Measurements from ENCODE around the gene TRAF7.
"Not testable (repeated sequence)": the region's sequence is repeated elsewhere in the genome, so short reads cannot be mapped to it uniquely, and the experiment has no call there.

Gene TRAF7

DNA sequence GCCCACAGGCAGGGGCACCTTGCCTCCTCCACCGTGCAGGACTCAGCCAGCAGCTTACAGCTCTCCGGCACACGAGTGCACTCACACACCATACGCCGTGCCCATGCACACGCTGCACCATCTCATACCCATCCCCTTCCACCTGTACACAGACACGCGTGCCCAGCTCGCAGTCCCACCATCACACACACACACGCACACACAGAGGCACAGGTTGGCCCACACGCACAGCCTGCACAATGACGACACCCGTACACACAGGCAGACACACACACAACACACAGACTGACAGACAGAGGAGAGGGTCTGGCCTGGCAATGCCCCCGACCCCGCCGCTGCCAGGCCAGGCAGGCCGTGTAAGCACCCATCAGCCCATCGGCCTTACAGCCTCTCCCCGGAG is 28.8 kb downstream of the TRAF7 start:
- no peak for FAIRE-seq

- FAIRE-seq: no peak
Measured at GRCh38 chr16:2184962-2185361, 29.4 kb downstream of the TRAF7 start.

- FAIRE-seq: no peak
Measured at GRCh38 chr16:2186064-2186463, 30.5 kb downstream of the TRAF7 start.

DNA sequence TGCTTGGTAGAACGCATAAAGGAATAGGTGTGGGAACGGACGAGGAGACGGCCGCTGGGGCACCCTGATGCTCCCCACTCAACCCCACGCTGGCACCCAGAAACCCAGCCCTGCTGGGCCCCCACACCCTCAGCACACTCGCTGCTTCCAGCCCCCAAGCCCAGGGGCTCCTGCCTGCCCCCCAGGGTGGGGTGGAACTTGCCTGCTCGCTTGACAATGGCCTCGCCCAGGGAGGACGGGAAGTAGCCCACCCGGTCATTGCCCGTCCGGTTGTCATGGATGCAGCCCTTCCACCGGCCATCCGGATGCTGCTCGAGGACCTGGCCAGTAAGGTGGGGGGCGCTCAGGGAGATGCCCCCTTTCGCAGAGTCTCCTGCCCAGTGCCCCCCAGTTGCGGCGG is 30.9 kb downstream of the TRAF7 start:
- FAIRE-seq: no peak

GRCh38 chr16:2187212-2187611 is 31.6 kb downstream of the TRAF7 start:
- FAIRE-seq: no peak

DNA sequence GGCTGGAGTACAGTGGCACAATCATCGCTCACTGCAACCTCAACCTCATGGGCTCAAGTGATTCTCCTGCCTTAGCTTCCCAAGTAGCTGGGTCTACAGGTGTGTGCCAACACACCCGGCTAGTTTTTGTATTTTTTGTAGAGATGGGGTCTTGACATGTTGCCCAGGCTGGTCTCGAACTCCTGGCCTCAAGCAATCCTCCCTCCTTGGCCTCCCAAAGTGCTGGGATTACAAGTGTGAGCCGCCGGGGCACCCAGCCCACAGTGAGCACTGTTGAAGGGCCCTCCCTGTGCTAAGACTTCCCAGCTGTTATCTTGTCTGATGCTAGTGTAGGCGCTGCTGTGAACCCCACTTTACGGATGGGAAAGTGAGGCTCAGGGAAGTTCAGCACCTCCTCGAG is 32.8 kb downstream of the TRAF7 start:
- FAIRE-seq: no peak

GRCh38 chr16:2189252-2189893 is 33.8 kb downstream of the TRAF7 start:
- FAIRE-seq: no peak

- no peak for FAIRE-seq
Measured at GRCh38 chr16:2190002-2190658, 34.5 kb downstream of the TRAF7 start.

GRCh38 chr16:2190659-2191445 is 35.3 kb downstream of the TRAF7 start:
- FAIRE-seq: no peak

GRCh38 chr16:2191446-2191706 is 35.8 kb downstream of the TRAF7 start:
- no peak for FAIRE-seq

GRCh38 chr16:2194166-2194834 is 38.7 kb downstream of the TRAF7 start:
- no peak for FAIRE-seq

DNA sequence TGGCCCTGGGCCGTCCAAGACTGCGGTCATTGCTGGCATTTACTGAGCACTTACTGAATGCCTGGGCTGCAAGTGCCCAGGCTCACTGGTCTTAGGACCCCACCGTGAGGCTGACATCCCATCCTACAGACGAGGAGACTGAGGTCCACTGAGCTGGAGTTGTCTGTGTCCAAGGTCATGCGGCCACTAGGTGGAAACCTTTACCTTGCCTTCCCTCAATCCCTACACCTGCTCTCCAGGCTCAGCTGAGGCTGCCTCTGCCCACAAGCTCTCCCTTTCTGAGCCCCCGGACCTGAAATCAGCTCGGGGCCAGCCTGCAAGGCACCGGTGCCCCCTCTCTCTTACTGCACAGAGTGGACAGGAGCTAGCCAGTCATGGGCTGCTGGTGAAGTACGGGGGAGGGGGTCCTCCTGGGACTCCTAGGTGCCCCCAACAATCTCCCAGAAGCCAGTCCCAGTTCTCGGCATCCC is 39.3 kb downstream of the TRAF7 start:
- FAIRE-seq: no peak

DNA sequence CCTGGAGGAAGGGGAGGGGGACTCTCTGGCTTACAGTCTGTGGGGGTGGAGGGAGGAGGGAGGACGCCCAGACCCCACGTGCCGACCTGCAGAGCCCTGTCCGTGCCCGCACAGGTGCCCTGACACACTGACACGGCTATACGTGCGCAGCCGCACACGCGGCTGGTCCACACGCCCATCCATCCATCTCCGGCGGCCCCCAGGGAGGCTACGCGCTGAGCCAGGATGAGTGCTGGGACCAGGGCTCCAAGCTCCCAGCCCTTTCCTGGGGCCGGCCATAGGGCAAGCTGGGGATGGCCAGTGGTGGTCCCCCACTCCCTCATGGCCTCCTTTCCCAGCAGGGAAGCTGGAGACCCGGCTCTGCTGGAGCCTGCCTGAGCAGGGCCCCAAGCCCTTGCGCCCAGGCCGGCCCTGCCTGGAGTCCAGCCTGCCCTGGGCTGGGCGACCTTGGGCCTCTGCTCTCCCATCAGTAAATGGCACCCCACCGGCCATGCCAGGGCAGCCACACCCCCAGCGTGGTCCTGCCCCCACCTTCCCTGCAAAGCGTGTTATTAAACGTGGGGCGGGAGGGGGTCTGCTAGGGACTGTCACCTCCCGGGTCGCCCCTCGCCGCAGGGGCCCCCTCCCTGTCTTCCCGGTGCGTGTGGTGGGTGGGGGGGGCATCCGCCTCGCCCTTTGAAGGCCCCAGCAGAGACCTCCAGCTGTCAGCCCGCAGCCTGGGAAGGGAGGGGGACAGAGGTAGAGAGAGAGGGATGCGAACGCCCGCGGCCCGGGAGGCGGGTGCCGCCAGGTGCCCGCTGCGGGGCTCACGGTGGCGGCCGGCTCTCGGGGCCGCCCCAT is 40.0 kb downstream of the TRAF7 start:
- FAIRE-seq: no peak

DNA sequence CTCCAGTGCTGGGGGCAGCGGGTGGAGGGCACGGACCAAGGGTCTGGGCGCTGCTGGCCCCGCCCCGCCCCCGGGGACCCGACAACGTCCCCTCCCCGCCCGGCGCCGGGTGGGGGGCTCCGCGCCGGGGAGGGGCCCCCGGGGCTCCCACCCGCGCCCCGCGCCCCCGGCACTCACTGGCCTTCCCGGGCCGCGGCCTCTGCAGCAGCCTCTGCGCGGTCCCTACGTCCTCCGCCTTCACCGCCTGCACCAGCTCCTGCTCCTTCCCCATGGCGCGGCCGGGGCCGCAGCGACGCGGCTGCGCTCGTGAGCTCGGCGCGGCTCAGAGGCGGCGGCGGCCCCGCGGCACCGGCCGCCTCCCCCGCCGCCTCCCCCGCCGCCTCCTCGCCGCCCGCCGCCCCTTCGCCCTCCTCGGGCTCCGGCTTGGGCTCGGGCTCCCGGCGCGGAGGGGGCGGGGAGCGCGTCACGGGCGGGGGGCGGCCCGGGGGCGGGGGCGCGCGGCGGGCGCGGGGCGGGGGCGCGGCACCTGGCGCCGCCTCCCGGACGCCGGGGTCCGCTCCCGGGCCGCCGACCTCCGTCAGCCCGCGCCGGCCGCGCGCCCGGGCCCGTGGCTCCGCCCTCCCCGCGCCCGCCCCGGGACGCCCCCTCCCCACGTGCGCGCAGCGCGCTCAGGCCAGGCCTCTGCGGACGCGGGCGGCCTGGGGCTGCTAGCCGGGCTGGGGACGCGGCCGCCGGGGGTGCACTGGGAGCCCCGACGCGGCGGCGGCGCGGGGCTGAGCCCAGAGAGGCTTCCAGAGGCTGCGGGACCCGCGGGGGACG is 40.8 kb downstream of the TRAF7 start, which contains the start of gene CASKIN1:
CASKIN1 (minus strand) TSS at position 444 of the 819 bp plus-strand sequence; CDS start at position 271, 173 bp downstream.
- FAIRE-seq: no peak

DNA sequence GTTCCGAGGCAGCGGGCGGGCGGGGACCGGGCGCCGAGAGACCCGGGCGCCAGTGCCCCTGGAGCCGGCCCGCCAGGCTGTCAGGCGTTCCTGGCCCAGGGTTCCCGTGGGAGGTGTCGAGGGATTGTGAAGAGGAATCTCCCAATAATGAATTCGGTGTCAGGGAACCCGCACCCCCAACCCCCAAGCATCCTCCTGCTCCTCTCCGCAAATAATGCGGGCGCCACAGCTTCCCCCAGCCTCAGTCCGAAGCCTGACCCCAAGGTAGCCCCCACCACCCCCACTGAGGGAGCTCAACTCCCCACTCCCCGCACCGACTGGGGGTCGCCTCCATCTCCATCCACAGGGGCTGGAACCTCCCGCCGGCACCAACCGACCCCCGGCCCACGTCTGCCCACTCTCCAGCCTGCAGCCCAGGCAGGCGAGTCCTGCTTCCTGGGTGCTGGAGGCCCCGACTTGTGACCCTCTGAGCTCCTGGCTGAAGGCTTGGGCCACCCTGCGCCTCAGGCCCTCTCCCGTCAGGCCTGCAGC is 41.5 kb downstream of the TRAF7 start:
- FAIRE-seq: no peak

DNA sequence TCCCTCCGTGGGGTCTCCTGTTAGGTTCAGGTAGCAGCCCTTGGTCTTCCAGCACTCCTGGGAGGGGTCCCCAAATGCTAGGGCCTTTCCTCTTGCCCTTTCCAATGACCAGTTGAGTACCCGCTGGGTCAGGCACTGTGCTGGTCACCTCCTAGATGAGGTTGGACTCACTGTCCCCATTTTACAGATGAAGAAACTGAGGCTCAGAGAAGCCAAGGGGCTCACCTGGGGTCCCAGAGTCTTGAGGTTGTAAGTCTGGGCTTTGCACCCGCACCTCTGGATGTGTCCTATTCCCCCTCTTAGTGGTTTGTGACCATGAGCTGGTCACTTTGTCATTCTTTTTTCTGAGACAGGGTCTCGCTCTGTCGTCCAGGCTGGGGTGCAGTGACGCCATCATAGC is 42.2 kb downstream of the TRAF7 start:
- no peak for FAIRE-seq

GRCh38 chr16:2198283-2198682 is 42.7 kb downstream of the TRAF7 start:
- no peak for FAIRE-seq

DNA sequence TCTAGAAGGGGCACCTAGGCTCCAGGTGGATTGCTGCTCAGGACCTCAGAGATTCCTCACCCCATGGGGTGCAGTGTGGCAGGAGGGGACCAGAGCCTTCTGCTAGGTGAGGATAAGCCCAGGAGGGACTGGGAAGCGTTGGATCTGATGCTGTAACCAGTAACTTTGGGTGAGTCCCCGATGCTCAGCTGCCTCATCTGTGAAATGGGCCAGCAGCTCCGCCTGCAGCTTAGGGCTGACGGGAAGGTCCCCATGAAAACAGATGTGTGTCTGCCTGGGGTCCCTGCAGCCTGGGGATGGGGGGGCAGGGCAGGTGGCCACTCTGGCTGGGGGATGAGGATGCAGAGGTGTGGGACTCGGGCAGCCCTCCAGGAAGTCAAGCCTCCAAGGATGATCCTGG is 43.5 kb downstream of the TRAF7 start:
- no peak for FAIRE-seq

DNA sequence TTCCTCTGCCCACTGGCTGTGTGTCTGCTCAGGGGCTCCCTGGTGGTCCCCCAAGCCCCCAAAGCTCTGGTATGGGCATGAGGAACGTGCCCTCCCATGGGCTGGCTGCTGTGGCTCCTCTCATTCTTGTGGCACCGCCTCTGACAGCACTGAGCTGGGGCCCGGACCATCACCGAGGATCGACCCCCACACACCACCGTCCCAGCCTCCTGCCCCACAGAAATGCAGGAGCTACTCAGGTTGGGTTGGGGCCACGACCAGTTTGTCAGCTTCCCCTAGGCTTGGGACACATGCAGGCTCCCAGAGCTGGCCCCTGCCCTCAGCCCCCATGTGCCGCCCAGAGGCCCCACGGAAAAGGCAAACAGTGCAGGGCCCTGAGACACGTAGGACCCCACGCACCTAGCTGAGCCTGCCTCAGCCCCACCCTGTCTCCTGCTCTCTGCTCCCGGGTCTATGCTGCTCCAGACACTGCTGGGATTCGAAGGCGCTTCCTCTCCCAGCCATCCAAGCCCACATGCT is 44.1 kb downstream of the TRAF7 start:
- FAIRE-seq: no peak

GRCh38 chr16:2200313-2200712 is 44.7 kb downstream of the TRAF7 start:
- FAIRE-seq: no peak

DNA sequence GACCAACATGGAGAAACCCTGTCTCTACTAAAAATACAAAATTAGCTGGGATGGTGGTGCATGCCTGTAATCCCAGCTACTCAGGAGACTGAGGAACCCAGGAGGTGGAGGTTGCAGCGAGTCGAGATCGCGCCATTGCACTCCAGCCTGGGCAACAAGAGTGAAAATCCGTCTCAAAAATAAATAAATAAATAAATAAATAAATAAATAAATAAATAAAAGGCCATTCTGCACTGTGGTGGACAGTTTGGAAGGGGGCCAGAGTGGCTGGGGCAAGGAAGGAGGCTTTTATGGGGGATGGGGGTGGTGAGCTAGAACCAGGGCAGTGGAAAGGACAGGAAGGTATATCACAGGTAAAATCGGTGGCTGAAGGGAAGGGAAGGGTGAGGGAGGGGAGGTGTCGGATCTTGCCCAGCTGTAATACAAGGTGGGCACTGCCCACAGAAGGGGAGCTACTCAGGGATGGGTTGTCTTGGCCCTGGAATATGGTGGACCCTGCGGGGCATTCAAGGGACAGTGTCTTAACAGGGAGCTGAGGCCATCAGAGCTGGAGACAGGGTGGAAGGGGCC is 47.6 kb downstream of the TRAF7 start:
- FAIRE-seq: not testable (repeated sequence)
